ENCODE results near the gene RPS27.
A peak's percentile ranks its signal among the peaks of the same experiment; 100 is the strongest.
"Not testable (repeated sequence)": the region's sequence is repeated elsewhere in the genome, so short reads cannot be mapped to it uniquely, and the experiment has no call there.

RPS27 gene

GRCh38 chr1:153968408-153968807, 22.2 kb upstream of the RPS27 start:
- H3K9me3 Mint-ChIP-seq = no peaks in the 10 kb centered on the region
- peaks cover 4% of the 10 kb centered on the region for H3K36me3 Mint-ChIP-seq (ENCODE audit: low read depth)
- ATAC-seq (no peak), DNase-seq (no peak)
- peak overlapping the region; percentile 92 for H3K27ac Mint-ChIP-seq
- H3K4me3 Mint-ChIP-seq = peak overlapping the region; percentile 91
- H3K27me3 Mint-ChIP-seq = no peaks in the 10 kb centered on the region
- peaks cover 55% of the 10 kb centered on the region for H3K4me1 Mint-ChIP-seq

- no peak overlapping the region for H3K4me3 Mint-ChIP-seq
- H3K4me1 Mint-ChIP-seq = peaks cover 51% of the 10 kb centered on the region
- H3K27ac Mint-ChIP-seq = peak overlapping the region; percentile 41
These were observed 21.6 kb upstream of the RPS27 start for GRCh38 chr1:153968972-153969371.

GRCh38 chr1:153970346-153970745, 20.2 kb upstream of the RPS27 start:
- H3K4me3 Mint-ChIP-seq = no peak overlapping the region
- H3K27ac Mint-ChIP-seq = no peak overlapping the region
- no peaks in the 10 kb centered on the region for H3K27me3 Mint-ChIP-seq
- DNase-seq (no peak), ATAC-seq (no peak)
- H3K4me1 Mint-ChIP-seq = peaks cover 51% of the 10 kb centered on the region
- peaks cover 19% of the 10 kb centered on the region for H3K36me3 Mint-ChIP-seq (ENCODE audit: low read depth)
- H3K9me3 Mint-ChIP-seq = no peaks in the 10 kb centered on the region

More at GRCh38 chr1:153968972-153969371, 21.6 kb upstream of the RPS27 start:
- H3K9me3 Mint-ChIP-seq = no peaks in the 10 kb centered on the region
- ATAC-seq (no peak), DNase-seq (no peak)
- peaks cover 9% of the 10 kb centered on the region for H3K36me3 Mint-ChIP-seq (ENCODE audit: low read depth)
- H3K27me3 Mint-ChIP-seq = no peaks in the 10 kb centered on the region

GRCh38 chr1:153973071-153973470, 17.5 kb upstream of the RPS27 start:
- H3K27ac Mint-ChIP-seq = no peak overlapping the region
- no peak for DNase-seq
- peaks cover 38% of the 10 kb centered on the region for H3K36me3 Mint-ChIP-seq (ENCODE audit: low read depth)
- no peaks in the 10 kb centered on the region for H3K27me3 Mint-ChIP-seq
- no peak for ATAC-seq
- no peak overlapping the region for H3K4me3 Mint-ChIP-seq
- peaks cover 42% of the 10 kb centered on the region for H3K4me1 Mint-ChIP-seq
- H3K9me3 Mint-ChIP-seq = no peaks in the 10 kb centered on the region

- Mint-ChIP-seq H3K4me1 (peaks cover 42% of the 10 kb centered on the region), H3K4me3 (no peak overlapping the region), H3K27ac (no peak overlapping the region), H3K27me3 (no peaks in the 10 kb centered on the region), H3K36me3 (ENCODE audit: low read depth) (peaks cover 38% of the 10 kb centered on the region), H3K9me3 (no peaks in the 10 kb centered on the region)
- ATAC-seq = no peak
- DNase-seq = no peak
These were observed 17.0 kb upstream of the RPS27 start for GRCh38 chr1:153973525-153973924.

- peak overlapping the region; percentile 97 for H3K27ac Mint-ChIP-seq
- ATAC-seq = peak; percentile 4
These were observed 13.7 kb upstream of the RPS27 start for GRCh38 chr1:153976819-153977249.

GRCh38 chr1:153977250-153978240, 13.0 kb upstream of the RPS27 start, which contains the start of gene JTB:
JTB (minus strand) TSS chr1:153977674; CDS start chr1:153977252, 422 bp downstream.
- DNase-seq (peak; percentile 86), ATAC-seq (peak; percentile 94)
- Mint-ChIP-seq H3K4me1 (peaks cover 35% of the 10 kb centered on the region), H3K27ac (peak within 1 kb of the TSS; percentile 97), H3K4me3 (peak within 1 kb of the TSS; percentile 97), H3K9me3 (no peaks in the 10 kb centered on the region), H3K36me3 (ENCODE audit: low read depth) (peaks cover 40% of the 10 kb centered on the region), H3K27me3 (no peaks in the 10 kb centered on the region)

More at GRCh38 chr1:153976819-153977249, 13.7 kb upstream of the RPS27 start:
- H3K27me3 Mint-ChIP-seq = no peaks in the 10 kb centered on the region
- DNase-seq = no peak
- H3K4me1 Mint-ChIP-seq = peaks cover 42% of the 10 kb centered on the region
- H3K9me3 Mint-ChIP-seq = no peaks in the 10 kb centered on the region
- H3K36me3 Mint-ChIP-seq (ENCODE audit: low read depth) = peaks cover 40% of the 10 kb centered on the region
- H3K4me3 Mint-ChIP-seq = peak overlapping the region; percentile 97

- H3K36me3 Mint-ChIP-seq (ENCODE audit: low read depth) = peaks cover 37% of the 10 kb centered on the region
- H3K4me1 Mint-ChIP-seq = peaks cover 34% of the 10 kb centered on the region
- no peak for DNase-seq
- ATAC-seq = no peak
- H3K9me3 Mint-ChIP-seq = no peaks in the 10 kb centered on the region
- H3K4me3 Mint-ChIP-seq = peak overlapping the region; percentile 97
- H3K27ac Mint-ChIP-seq = peak overlapping the region; percentile 96
- H3K27me3 Mint-ChIP-seq = no peaks in the 10 kb centered on the region
These were observed 12.2 kb upstream of the RPS27 start for GRCh38 chr1:153978274-153978909.

GRCh38 chr1:153979091-153979490, 11.5 kb upstream of the RPS27 start:
- ATAC-seq, H3K27me3 Mint-ChIP-seq, H3K9me3 Mint-ChIP-seq, DNase-seq, H3K27ac Mint-ChIP-seq: not testable (repeated sequence)
- peaks cover 33% of the 10 kb centered on the region for H3K36me3 Mint-ChIP-seq (ENCODE audit: low read depth)
- H3K4me3 Mint-ChIP-seq = peak overlapping the region; percentile 97
- peaks cover 33% of the 10 kb centered on the region for H3K4me1 Mint-ChIP-seq

- Mint-ChIP-seq H3K36me3 (ENCODE audit: low read depth) (peaks cover 13% of the 10 kb centered on the region), H3K4me1 (peaks cover 37% of the 10 kb centered on the region)
- ATAC-seq, H3K4me3 Mint-ChIP-seq, H3K27me3 Mint-ChIP-seq, H3K9me3 Mint-ChIP-seq, DNase-seq, H3K27ac Mint-ChIP-seq: not testable (repeated sequence)
These were observed 8.8 kb upstream of the RPS27 start for GRCh38 chr1:153981735-153982134.

- H3K4me1 Mint-ChIP-seq = peaks cover 33% of the 10 kb centered on the region
These were observed 6.3 kb upstream of the RPS27 start for GRCh38 chr1:153984123-153984894.

GRCh38 chr1:153985341-153985912, 5.1 kb upstream of the RPS27 start:
- H3K4me1 Mint-ChIP-seq = peaks cover 38% of the 10 kb centered on the region
- H3K36me3 Mint-ChIP-seq (ENCODE audit: low read depth) = peaks cover 4% of the 10 kb centered on the region
- DNase-seq = peak; percentile 68
- no peaks in the 10 kb centered on the region for H3K27me3 Mint-ChIP-seq
- H3K27ac Mint-ChIP-seq = peak overlapping the region; percentile 92
- peak; percentile 78 for ATAC-seq
- peak overlapping the region; percentile 88 for H3K4me3 Mint-ChIP-seq
- no peaks in the 10 kb centered on the region for H3K9me3 Mint-ChIP-seq

More at GRCh38 chr1:153984123-153984894, 6.3 kb upstream of the RPS27 start:
- H3K27ac Mint-ChIP-seq = peak overlapping the region; percentile 2
- H3K36me3 Mint-ChIP-seq (ENCODE audit: low read depth) = peaks cover 6% of the 10 kb centered on the region
- H3K27me3 Mint-ChIP-seq = no peaks in the 10 kb centered on the region
- no peaks in the 10 kb centered on the region for H3K9me3 Mint-ChIP-seq
- H3K4me3 Mint-ChIP-seq = no peak overlapping the region
- ATAC-seq = no peak
- no peak for DNase-seq

- Mint-ChIP-seq H3K9me3 (no peaks in the 10 kb centered on the region), H3K36me3 (ENCODE audit: low read depth) (peaks cover 11% of the 10 kb centered on the region), H3K27me3 (no peaks in the 10 kb centered on the region), H3K4me3 (peak within 1 kb of the TSS; percentile 88), H3K4me1 (peaks cover 41% of the 10 kb centered on the region), H3K27ac (peak within 1 kb of the TSS; percentile 92)
- DNase-seq (no peak), ATAC-seq (peak; percentile 38)
These were observed 4.4 kb upstream of the RPS27 start, which contains the start of gene RAB13 for GRCh38 chr1:153985941-153986761. RAB13 (minus strand) TSS chr1:153986339; CDS start chr1:153986236, 103 bp downstream.
